ENCODE data around the gene CAPS.
A peak's percentile ranks its signal among the peaks of the same experiment; 100 is the strongest.

Gene CAPS

GRCh38 chr19:5892772-5893275, 21.2 kb upstream of the CAPS start:
- no peak for DNase-seq

GRCh38 chr19:5893296-5893903, 20.7 kb upstream of the CAPS start:
- no peak for DNase-seq

GRCh38 chr19:5893907-5894703, 19.9 kb upstream of the CAPS start:
- DNase-seq, result no peak

GRCh38 chr19:5894704-5895349, 19.2 kb upstream of the CAPS start:
- DNase-seq, result no peak

GRCh38 chr19:5895409-5895808, 18.6 kb upstream of the CAPS start:
- no peak for DNase-seq

GRCh38 chr19:5895890-5896289, 18.2 kb upstream of the CAPS start:
- DNase-seq, result no peak

- DNase-seq, result no peak
Observed at GRCh38 chr19:5896365-5897076, 17.5 kb upstream of the CAPS start.

GRCh38 chr19:5897189-5897969, 16.7 kb upstream of the CAPS start:
- DNase-seq, result no peak

- no peak for DNase-seq
Observed at GRCh38 chr19:5899728-5900526, 14.1 kb upstream of the CAPS start.

GRCh38 chr19:5900976-5901375, 13.1 kb upstream of the CAPS start:
- DNase-seq, result no peak

GRCh38 chr19:5903056-5903623, 10.9 kb upstream of the CAPS start:
- no peak for DNase-seq

GRCh38 chr19:5903624-5904351, 10.3 kb upstream of the CAPS start, which contains the start of gene NDUFA11:
Gene NDUFA11 (minus strand): TSS chr19:5903790. CDS start chr19:5903708, 82 bp downstream.
- peak; percentile 96 for DNase-seq

GRCh38 chr19:5904352-5905113, 9.5 kb upstream of the CAPS start, which contains the start of gene VMAC:
Gene VMAC (plus strand): TSS chr19:5904872. CDS start chr19:5904891, 19 bp downstream.
- peak; percentile 100 for DNase-seq

GRCh38 chr19:5905114-5905778, 8.8 kb upstream of the CAPS start:
- DNase-seq, result no peak

- DNase-seq, result no peak
Observed at GRCh38 chr19:5907241-5907640, 6.8 kb upstream of the CAPS start.

- no peak for DNase-seq
Observed at GRCh38 chr19:5908773-5909442, 5.1 kb upstream of the CAPS start.

GRCh38 chr19:5910638-5910907, 3.5 kb upstream of the CAPS start:
- no peak for DNase-seq

GRCh38 chr19:5911366-5911765, 2.7 kb upstream of the CAPS start:
- DNase-seq, result no peak
